MM.1S (cell line): ENCODE results near the gene ZNG1F.
"Not testable (repeated sequence)": the region's sequence is repeated elsewhere in the genome, so short reads cannot be mapped to it uniquely, and the experiment has no call there.

Experiments
- CTCF ChIP-seq: fragments of 300-600 bp; sonication (generic); IDR thresholded peaks from 2 replicates; pipeline ENCODE4 v1.5.1; 2016; ENCODE audit warnings: antibody characterized with exemption, low read length, mixed read lengths
- EZH2 ChIP-seq: fragments of 300-600 bp; sonication (generic); optimal IDR thresholded peaks from 2 replicates; pipeline ENCODE3; 2017; ENCODE audit warnings: low read depth, mild to moderate bottlenecking, antibody characterized with exemption, low read length, mixed read lengths
- EZH2phosphoT487 ChIP-seq: fragments of 300-600 bp; sonication (generic); IDR thresholded peaks from 2 replicates; pipeline ENCODE4 v1.6.1; 2018; ENCODE audit warnings: antibody characterized with exemption, low read length

GRCh38 chr9:41123812-41124211 is 65.3 kb downstream of the ZNG1F start:
- TF ChIP-seq CTCF, EZH2, EZH2phosphoT487: not testable (repeated sequence)
